Measurements from ENCODE around the gene GUCY1A1. TPM values are rescaled to one million over a fixed set of nuclear protein-coding genes. Genes with fewer than 3 reads are reported as not detected.

The GUCY1A1 gene
- total RNA-seq, 5 donors from 2014 or later (not counting 1 experiment from before 2014, with no cell fraction given) = 0.33 to 0.45 (median 0.44) TPM

- ChIA-PET POLR2A (no interaction called here), CTCF (no interaction called here)
- Mint-ChIP-seq H3K36me3 (no peaks in the 10 kb centered on the region), H3K9me3 (no peaks in the 10 kb centered on the region), H3K4me3 (no peak overlapping the region), H3K27me3 (peaks cover 10 to 15% of the 10 kb centered on the region in 2 donors), H3K27ac (no peak overlapping the region), H3K4me1 (peaks cover 0 to 5% (median 5%) of the 10 kb centered on the region in 3 donors)
- peaks cover 0 to 15% of the 10 kb centered on the region in 2 experiments for H3K4me1 ChIP-seq (ENCODE audit: control insufficient read depth in 1 of 2, extremely low read depth in 1 of 2, insufficient read depth in 2 of 2, low read length in 2 of 2)
- H3K36me3 ChIP-seq (ENCODE audit: control insufficient read depth in 2 of 2, extremely low read depth in 1 of 2, insufficient read depth in 1 of 2, low read length in 1 of 2) = no peaks in the 10 kb centered on the region
- no peak overlapping the region for H3K4me3 ChIP-seq (ENCODE audit: control insufficient read depth in 1 of 2, extremely low read depth in 1 of 2, low read length in 1 of 2)
- H3K27ac ChIP-seq (ENCODE audit: low read length) = no peak overlapping the region
- H3K27me3 ChIP-seq (replicated peaks in 1 of 2; ENCODE audit: control insufficient read depth in 2 of 2, extremely low read depth in 1 of 2, insufficient read depth in 2 of 2, low read length in 1 of 2) = peaks cover 0 to 15% of the 10 kb centered on the region in 2 experiments
- no peak for ATAC-seq (replicated peaks in 1 of 4)
- no peaks in the 10 kb centered on the region for H3K9me3 ChIP-seq
- DNase-seq = no peak
- no CpG with 5 or more reads among the region's 2 CpGs for WGBS (ENCODE audit: insufficient coverage)
Observed at GRCh38 chr4:155763551-155763950, 96.9 kb downstream of the GUCY1A1 start.

GRCh38 chr4:155765149-155765548 lies 98.5 kb downstream of the GUCY1A1 start:
- ChIA-PET CTCF (no interaction called here), POLR2A (interaction anchor here in 1 of 2 donors (0.7 kb wide), 1 partner anchor 1005 kb away, joined by 3 read pairs; no protein-coding TSS in a partner anchor)
- Mint-ChIP-seq H3K36me3 (no peaks in the 10 kb centered on the region), H3K4me3 (no peak overlapping the region), H3K27ac (no peak overlapping the region), H3K9me3 (no peaks in the 10 kb centered on the region), H3K4me1 (peaks cover 0 to 3% (median 3%) of the 10 kb centered on the region in 3 donors), H3K27me3 (peaks cover 13% of the 10 kb centered on the region in 2 donors)
- no peak overlapping the region for H3K27ac ChIP-seq (ENCODE audit: low read length)
- no peak overlapping the region for H3K4me3 ChIP-seq (ENCODE audit: control insufficient read depth in 1 of 2, extremely low read depth in 1 of 2, low read length in 1 of 2)
- peaks cover 0 to under 1% of the 10 kb centered on the region in 2 experiments for H3K4me1 ChIP-seq (ENCODE audit: control insufficient read depth in 1 of 2, extremely low read depth in 1 of 2, insufficient read depth in 2 of 2, low read length in 2 of 2)
- no peak for ATAC-seq (replicated peaks in 1 of 4)
- H3K27me3 ChIP-seq (replicated peaks in 1 of 2; ENCODE audit: control insufficient read depth in 2 of 2, extremely low read depth in 1 of 2, insufficient read depth in 2 of 2, low read length in 1 of 2) = peaks cover 0 to under 1% of the 10 kb centered on the region in 2 experiments
- no peaks in the 10 kb centered on the region for H3K9me3 ChIP-seq
- H3K36me3 ChIP-seq (ENCODE audit: control insufficient read depth in 2 of 2, extremely low read depth in 1 of 2, insufficient read depth in 1 of 2, low read length in 1 of 2) = no peaks in the 10 kb centered on the region
- DNase-seq = no peak
- no CpG with 5 or more reads among the region's 3 CpGs for whole genome bisulfite sequencing (ENCODE audit: insufficient coverage)

GRCh38 chr4:155766622-155767021 lies 100.0 kb downstream of the GUCY1A1 start:
- Histone ChIP-seq H3K36me3 (ENCODE audit: control insufficient read depth in 2 of 2, extremely low read depth in 1 of 2, insufficient read depth in 1 of 2, low read length in 1 of 2) (no peaks in the 10 kb centered on the region), H3K27ac (ENCODE audit: low read length) (no peak overlapping the region), H3K27me3 (replicated peaks in 1 of 2; ENCODE audit: control insufficient read depth in 2 of 2, extremely low read depth in 1 of 2, insufficient read depth in 2 of 2, low read length in 1 of 2) (no peaks in the 10 kb centered on the region), H3K4me1 (ENCODE audit: control insufficient read depth in 1 of 2, extremely low read depth in 1 of 2, insufficient read depth in 2 of 2, low read length in 2 of 2) (no peaks in the 10 kb centered on the region), H3K9me3 (no peaks in the 10 kb centered on the region), H3K4me3 (ENCODE audit: control insufficient read depth in 1 of 2, extremely low read depth in 1 of 2, low read length in 1 of 2) (no peak overlapping the region)
- Mint-ChIP-seq H3K27ac (no peak overlapping the region), H3K9me3 (no peaks in the 10 kb centered on the region), H3K4me1 (no peaks in the 10 kb centered on the region), H3K4me3 (no peak overlapping the region), H3K36me3 (no peaks in the 10 kb centered on the region), H3K27me3 (peaks cover 5% of the 10 kb centered on the region in 2 donors)
- ChIA-PET CTCF (no interaction called here), POLR2A (no interaction called here)
- WGBS (ENCODE audit: insufficient coverage) = 87% methylated on average over 2 of the region's 2 CpGs
- ATAC-seq (replicated peaks in 1 of 4) (no peak), DNase-seq (no peak)

GRCh38 chr4:155768370-155768769 lies 101.7 kb downstream of the GUCY1A1 start:
- no peaks in the 10 kb centered on the region for H3K4me1 ChIP-seq (ENCODE audit: control insufficient read depth in 1 of 2, extremely low read depth in 1 of 2, insufficient read depth in 2 of 2, low read length in 2 of 2)
- no peak for DNase-seq
- no peak overlapping the region for H3K4me3 ChIP-seq (ENCODE audit: control insufficient read depth in 1 of 2, extremely low read depth in 1 of 2, low read length in 1 of 2)
- peaks cover 1 to 5% of the 10 kb centered on the region in 2 donors for H3K27me3 Mint-ChIP-seq
- H3K9me3 ChIP-seq = no peaks in the 10 kb centered on the region
- no peaks in the 10 kb centered on the region for H3K36me3 Mint-ChIP-seq
- H3K9me3 Mint-ChIP-seq = no peaks in the 10 kb centered on the region
- H3K27ac ChIP-seq (ENCODE audit: low read length) = no peak overlapping the region
- H3K27ac Mint-ChIP-seq = no peak overlapping the region
- no peaks in the 10 kb centered on the region for H3K27me3 ChIP-seq (replicated peaks in 1 of 2; ENCODE audit: control insufficient read depth in 2 of 2, extremely low read depth in 1 of 2, insufficient read depth in 2 of 2, low read length in 1 of 2)
- ChIA-PET POLR2A (no interaction called here), CTCF (no interaction called here)
- ATAC-seq (replicated peaks in 1 of 4) = no peak
- no peaks in the 10 kb centered on the region for H3K4me1 Mint-ChIP-seq
- no peaks in the 10 kb centered on the region for H3K36me3 ChIP-seq (ENCODE audit: control insufficient read depth in 2 of 2, extremely low read depth in 1 of 2, insufficient read depth in 1 of 2, low read length in 1 of 2)
- no peak overlapping the region for H3K4me3 Mint-ChIP-seq

- DNase-seq = no peak
- H3K9me3 Mint-ChIP-seq = no peaks in the 10 kb centered on the region
- ChIA-PET POLR2A (no interaction called here), CTCF (no interaction called here)
- no peaks in the 10 kb centered on the region for H3K4me1 Mint-ChIP-seq
- no peaks in the 10 kb centered on the region for H3K27me3 ChIP-seq (replicated peaks in 1 of 2; ENCODE audit: control insufficient read depth in 2 of 2, extremely low read depth in 1 of 2, insufficient read depth in 2 of 2, low read length in 1 of 2)
- no peaks in the 10 kb centered on the region for H3K4me1 ChIP-seq (ENCODE audit: control insufficient read depth in 1 of 2, extremely low read depth in 1 of 2, insufficient read depth in 2 of 2, low read length in 2 of 2)
- no peak overlapping the region for H3K27ac Mint-ChIP-seq
- H3K36me3 Mint-ChIP-seq = no peaks in the 10 kb centered on the region
- no peaks in the 10 kb centered on the region for H3K9me3 ChIP-seq
- ATAC-seq (replicated peaks in 1 of 4) = no peak
- no peak overlapping the region for H3K4me3 ChIP-seq (ENCODE audit: control insufficient read depth in 1 of 2, extremely low read depth in 1 of 2, low read length in 1 of 2)
- peaks cover 1 to 5% of the 10 kb centered on the region in 2 donors for H3K27me3 Mint-ChIP-seq
- no peak overlapping the region for H3K4me3 Mint-ChIP-seq
- H3K36me3 ChIP-seq (ENCODE audit: control insufficient read depth in 2 of 2, extremely low read depth in 1 of 2, insufficient read depth in 1 of 2, low read length in 1 of 2) = no peaks in the 10 kb centered on the region
- no peak overlapping the region for H3K27ac ChIP-seq (ENCODE audit: low read length)
- no CpG with 5 or more reads among the region's 2 CpGs for WGBS (ENCODE audit: insufficient coverage)
Observed at GRCh38 chr4:155769090-155769489, 102.4 kb downstream of the GUCY1A1 start.

DNA sequence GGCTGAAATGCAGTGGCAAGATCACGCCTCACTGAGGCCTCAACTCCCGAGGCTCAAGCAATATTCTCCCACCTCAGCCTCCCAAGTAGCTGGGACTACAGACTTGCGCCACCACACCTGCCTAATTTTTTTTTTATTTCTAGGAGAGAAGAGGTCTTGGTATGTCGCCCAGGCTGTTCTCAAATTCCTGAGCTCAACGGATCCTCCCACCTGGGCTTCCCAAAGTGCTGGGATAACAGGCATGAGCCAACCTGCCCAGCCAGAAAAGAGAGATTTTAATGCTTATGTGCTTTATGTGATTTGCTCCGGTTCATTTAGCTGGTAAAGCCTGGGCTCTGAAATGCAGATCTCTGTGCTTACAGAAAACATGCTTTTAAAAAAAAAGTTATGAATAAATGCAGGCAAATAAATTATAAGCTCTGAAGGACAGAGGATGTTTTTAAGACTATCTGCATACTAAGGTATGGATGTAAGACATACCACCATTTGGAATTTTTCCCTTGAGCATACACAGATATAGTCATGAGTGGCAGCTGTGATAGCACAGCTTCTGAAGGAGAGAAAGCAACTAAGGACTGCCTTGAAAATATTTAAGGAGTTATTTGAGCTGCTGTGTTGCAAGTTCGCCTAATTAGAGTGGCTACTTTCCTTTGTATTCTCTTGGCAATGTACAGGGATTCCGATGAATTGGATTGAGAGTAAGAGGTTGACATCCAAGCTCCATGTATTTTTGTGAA lies 106.0 kb downstream of the GUCY1A1 start:
- Mint-ChIP-seq H3K9me3 (no peaks in the 10 kb centered on the region), H3K4me1 (no peaks in the 10 kb centered on the region), H3K4me3 (no peak overlapping the region), H3K27ac (no peak overlapping the region), H3K27me3 (peaks cover 0 to 5% of the 10 kb centered on the region in 2 donors), H3K36me3 (no peaks in the 10 kb centered on the region)
- Histone ChIP-seq H3K27ac (ENCODE audit: low read length) (no peak overlapping the region), H3K4me3 (ENCODE audit: control insufficient read depth in 1 of 2, extremely low read depth in 1 of 2, low read length in 1 of 2) (no peak overlapping the region), H3K27me3 (replicated peaks in 1 of 2; ENCODE audit: control insufficient read depth in 2 of 2, extremely low read depth in 1 of 2, insufficient read depth in 2 of 2, low read length in 1 of 2) (no peaks in the 10 kb centered on the region), H3K9me3 (no peaks in the 10 kb centered on the region), H3K36me3 (ENCODE audit: control insufficient read depth in 2 of 2, extremely low read depth in 1 of 2, insufficient read depth in 1 of 2, low read length in 1 of 2) (no peaks in the 10 kb centered on the region), H3K4me1 (ENCODE audit: control insufficient read depth in 1 of 2, extremely low read depth in 1 of 2, insufficient read depth in 2 of 2, low read length in 2 of 2) (no peaks in the 10 kb centered on the region)
- CTCF ChIA-PET = interaction anchor here (0.5 to 1.0 kb wide), 2 partner anchors 14 to 102 kb away, joined by 3 read pairs; no protein-coding TSS in a partner anchor
- ATAC-seq (replicated peaks in 1 of 4) (no peak), DNase-seq (no peak)
- WGBS (ENCODE audit: insufficient coverage) = 85% methylated on average over 3 of the region's 8 CpGs
- POLR2A ChIA-PET = interaction anchor here (0.6 to 0.7 kb wide), 2 partner anchors 345 to 1225 kb away, joined by 3 to 5 read pairs; no protein-coding TSS in a partner anchor
